ENCODE measurements around the gene SNAI3. TPM values are rescaled to one million over a fixed set of nuclear protein-coding genes. Genes with fewer than 3 reads are reported as not detected.

SNAI3 gene
- total and polyA plus RNA-seq, 2 of the 4 experiments (the other 2 are of a cell fraction): 0.21 TPM; not detected in 1

DNA sequence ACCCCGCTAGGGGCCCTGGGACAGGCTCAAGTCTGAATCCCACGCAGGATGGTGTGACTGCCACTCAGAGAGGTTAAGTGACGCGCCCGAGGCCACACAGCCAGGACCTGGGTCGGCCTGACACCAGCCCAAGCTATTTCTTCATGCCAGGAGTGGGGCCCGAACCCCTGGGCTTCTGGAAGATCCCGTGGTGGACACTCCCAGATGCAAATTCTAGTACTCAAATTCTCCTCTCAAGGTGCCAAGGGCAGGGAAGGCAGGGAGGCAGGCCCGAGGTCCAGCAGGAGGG is 42.7 kb downstream of the SNAI3 start:
- Histone ChIP-seq H2BK20ac (ENCODE audit: low read depth, low read length) (no peak overlapping the region), H3K18ac (ENCODE audit: low read depth, low read length) (no peak overlapping the region), H3K4me1 (ENCODE audit: control insufficient read depth, insufficient read depth, low read length) (no peaks in the 10 kb centered on the region), H3K9ac (ENCODE audit: low read depth, low read length) (no peak overlapping the region), H3K9me1 (ENCODE audit: insufficient read depth, low read length) (no peaks in the 10 kb centered on the region), H4K91ac (ENCODE audit: insufficient read depth, low read depth, low read length) (no peak overlapping the region), H3K79me1 (ENCODE audit: low read depth in 1 of 2, low read length in 2 of 2) (no peaks in the 10 kb centered on the region), H2AK5ac (ENCODE audit: low read depth, low read length) (no peak overlapping the region), H3K9me3 (ENCODE audit: control insufficient read depth, insufficient read depth, low read length) (no peaks in the 10 kb centered on the region), H3K27me3 (ENCODE audit: control insufficient read depth, insufficient read depth, low read length) (peaks cover 19% of the 10 kb centered on the region), H2AK9ac (replicated peaks; ENCODE audit: low read depth, low read length, poor library complexity) (no peak overlapping the region), H3K4me2 (ENCODE audit: low read depth, low read length) (no peak overlapping the region), H3K56ac (ENCODE audit: extremely low read depth, insufficient read depth, low read length) (no peak overlapping the region), H2AFZ (replicated peaks; ENCODE audit: low read length, poor library complexity) (no peak overlapping the region), H2BK120ac (ENCODE audit: low read depth, low read length) (no peak overlapping the region), H3K4ac (ENCODE audit: low read depth, low read length) (no peak overlapping the region), H4K20me1 (ENCODE audit: insufficient read depth, low read length) (peaks cover 3% of the 10 kb centered on the region; the same call in 1 of the 2 replicates), H3K4me3 (ENCODE audit: insufficient read depth, low read depth, low read length) (no peak overlapping the region), H3K23ac (ENCODE audit: low read depth, low read length) (no peak overlapping the region), H3K27ac (ENCODE audit: insufficient read depth, low read length) (no peak overlapping the region), H2BK5ac (ENCODE audit: low read depth, low read length, poor library complexity, severe bottlenecking) (no peak overlapping the region), H3K36me3 (ENCODE audit: control insufficient read depth, insufficient read depth, low read length) (peaks cover 3% of the 10 kb centered on the region), H4K8ac (ENCODE audit: low read depth in 2 of 2, low read length in 2 of 2) (no peak overlapping the region), H3K14ac (replicated peaks; ENCODE audit: low read depth, low read length) (no peak overlapping the region), H4K5ac (ENCODE audit: low read depth, low read length) (no peak overlapping the region), H2BK15ac (ENCODE audit: low read depth, low read length) (no peak overlapping the region)
- ChIA-PET CTCF (no interaction called here), POLR2A (ENCODE audit: unreplicated experiment) (no interaction called here)
- in situ Hi-C loops (cut with MboI; ENCODE audit: low sequenced_read_pairs) (no loop called here), intact Hi-C loops (cut with micrococcal nuclease) (no loop called here), dilution Hi-C loops (cut with HindIII; ENCODE audit: low sequenced_read_pairs, unreplicated experiment) (no loop called here)
- ATAC-seq (ENCODE audit: low read depth): no peak
- no TSS peak for BruUV-seq (replicated peaks)
- WGBS, 2 experiments (ENCODE audit: extremely low coverage in 2 of 2, insufficient read length in 1 of 2): 86% methylated on average over 4 of the region's 9 CpGs; no CpG with 5 or more reads in 1 of the 2 experiments
- no peak for DNase-seq
- TF ChIP-seq POLR2A (IDR thresholded peaks at IDR 0.05; ENCODE audit: low read depth, low read length) (no peak), MXI1 (IDR thresholded peaks at IDR 0.05; ENCODE audit: borderline replicate concordance, low read depth, low read length) (no peak), RAD21 (IDR thresholded peaks at IDR 0.05; ENCODE audit: low read length) (no peak)
- TF ChIP-seq, protein P1, sequence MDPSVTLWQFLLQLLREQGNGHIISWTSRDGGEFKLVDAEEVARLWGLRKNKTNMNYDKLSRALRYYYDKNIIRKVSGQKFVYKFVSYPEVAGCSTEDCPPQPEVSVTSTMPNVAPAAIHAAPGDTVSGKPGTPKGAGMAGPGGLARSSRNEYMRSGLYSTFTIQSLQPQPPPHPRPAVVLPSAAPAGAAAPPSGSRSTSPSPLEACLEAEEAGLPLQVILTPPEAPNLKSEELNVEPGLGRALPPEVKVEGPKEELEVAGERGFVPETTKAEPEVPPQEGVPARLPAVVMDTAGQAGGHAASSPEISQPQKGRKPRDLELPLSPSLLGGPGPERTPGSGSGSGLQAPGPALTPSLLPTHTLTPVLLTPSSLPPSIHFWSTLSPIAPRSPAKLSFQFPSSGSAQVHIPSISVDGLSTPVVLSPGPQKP (IDR thresholded peaks at IDR 0.05; ENCODE audit: borderline replicate concordance, low read depth, low read length): no peak

Measured in IMR-90 (cell line).